ENCODE measurements around the gene OSBPL10.

OSBPL10 gene

DNA sequence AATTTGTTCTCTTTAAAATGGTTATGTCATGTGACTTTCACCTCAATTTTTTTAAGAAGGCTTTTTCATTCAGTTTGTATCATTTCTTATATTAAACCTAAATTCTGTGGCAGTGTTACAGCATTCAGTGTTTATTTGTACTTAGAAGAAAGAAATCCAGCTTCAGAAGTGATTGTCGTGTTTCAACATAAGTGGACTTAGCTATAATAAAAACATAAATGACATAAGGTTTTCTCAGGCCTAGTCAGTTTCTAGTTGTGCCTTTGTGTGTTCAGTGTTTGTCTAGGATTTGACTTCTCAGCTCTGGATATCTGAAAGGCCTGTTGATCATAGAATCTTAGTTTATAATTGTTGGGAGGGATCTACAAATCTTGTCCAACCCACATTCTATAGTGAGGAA is 367.9 kb downstream of the OSBPL10 start:
- TF ChIP-seq, protein P1, sequence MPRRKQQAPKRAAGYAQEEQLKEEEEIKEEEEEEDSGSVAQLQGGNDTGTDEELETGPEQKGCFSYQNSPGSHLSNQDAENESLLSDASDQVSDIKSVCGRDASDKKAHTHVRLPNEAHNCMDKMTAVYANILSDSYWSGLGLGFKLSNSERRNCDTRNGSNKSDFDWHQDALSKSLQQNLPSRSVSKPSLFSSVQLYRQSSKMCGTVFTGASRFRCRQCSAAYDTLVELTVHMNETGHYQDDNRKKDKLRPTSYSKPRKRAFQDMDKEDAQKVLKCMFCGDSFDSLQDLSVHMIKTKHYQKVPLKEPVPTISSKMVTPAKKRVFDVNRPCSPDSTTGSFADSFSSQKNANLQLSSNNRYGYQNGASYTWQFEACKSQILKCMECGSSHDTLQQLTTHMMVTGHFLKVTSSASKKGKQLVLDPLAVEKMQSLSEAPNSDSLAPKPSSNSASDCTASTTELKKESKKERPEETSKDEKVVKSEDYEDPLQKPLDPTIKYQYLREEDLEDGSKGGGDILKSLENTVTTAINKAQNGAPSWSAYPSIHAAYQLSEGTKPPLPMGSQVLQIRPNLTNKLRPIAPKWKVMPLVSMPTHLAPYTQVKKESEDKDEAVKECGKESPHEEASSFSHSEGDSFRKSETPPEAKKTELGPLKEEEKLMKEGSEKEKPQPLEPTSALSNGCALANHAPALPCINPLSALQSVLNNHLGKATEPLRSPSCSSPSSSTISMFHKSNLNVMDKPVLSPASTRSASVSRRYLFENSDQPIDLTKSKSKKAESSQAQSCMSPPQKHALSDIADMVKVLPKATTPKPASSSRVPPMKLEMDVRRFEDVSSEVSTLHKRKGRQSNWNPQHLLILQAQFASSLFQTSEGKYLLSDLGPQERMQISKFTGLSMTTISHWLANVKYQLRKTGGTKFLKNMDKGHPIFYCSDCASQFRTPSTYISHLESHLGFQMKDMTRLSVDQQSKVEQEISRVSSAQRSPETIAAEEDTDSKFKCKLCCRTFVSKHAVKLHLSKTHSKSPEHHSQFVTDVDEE (CRISPR knock-in tag; IDR thresholded peaks at IDR 0.05) = no peak
- TF ChIP-seq ZNF8 (CRISPR knock-in tag; IDR thresholded peaks at IDR 0.05) = no peak
- no peak for TF ChIP-seq RARB (CRISPR knock-in tag; IDR thresholded peaks at IDR 0.05)
- no peak for TF ChIP-seq ZFP30 (CRISPR knock-in tag; IDR thresholded peaks at IDR 0.05)
- TF ChIP-seq ZFP3 (CRISPR knock-in tag; IDR thresholded peaks at IDR 0.05) = no peak

More for the DNA sequence above, 367.9 kb downstream of the OSBPL10 start:
- no peak for ATAC-seq

All from SK-N-SH treated with all-trans-retinoic acid at 6 μM for 48 hours (cell line).